ENCODE results near the gene DYNC2H1. TPM values are rescaled to one million over a fixed set of nuclear protein-coding genes. Genes with fewer than 3 reads are reported as not detected.

Gene DYNC2H1
- polyA plus RNA-seq, 1 experiment = 6.1 TPM

DNA sequence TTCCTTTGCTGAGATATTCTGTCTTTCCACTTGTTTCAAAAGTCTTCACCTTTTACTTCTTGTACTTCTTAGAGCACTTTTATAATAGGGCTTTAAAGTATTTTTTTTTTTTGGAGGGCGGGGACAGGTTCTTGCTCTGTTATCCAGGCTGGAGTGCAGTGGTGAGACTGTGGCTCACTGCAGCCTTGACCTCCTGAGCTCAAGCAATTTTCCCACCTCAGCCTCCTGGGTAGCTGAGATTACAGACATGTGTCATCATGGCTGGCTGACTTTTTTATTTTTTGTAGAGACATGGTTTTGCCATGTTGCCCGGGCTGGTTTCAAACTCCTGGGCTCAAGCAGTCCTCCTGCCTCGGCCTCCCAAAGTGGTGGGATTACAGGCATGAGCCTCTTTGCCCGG lies 57.9 kb downstream of the DYNC2H1 start:
- no peaks in the 10 kb centered on the region for H3K27me3 ChIP-seq (ENCODE audit: control insufficient read depth, insufficient read depth, low read length)
- H3K4me3 ChIP-seq (ENCODE audit: low read depth, low read length) = no peak overlapping the region
- ChIA-PET POLR2A (no interaction called here), CTCF (interaction anchor here (0.7 kb wide), 1 partner anchor 34 kb away, joined by 3 read pairs; no protein-coding TSS in a partner anchor)
- H3K36me3 ChIP-seq (ENCODE audit: control insufficient read depth, insufficient read depth, low read length) = peaks cover 2% of the 10 kb centered on the region
- TF ChIP-seq, protein P1, sequence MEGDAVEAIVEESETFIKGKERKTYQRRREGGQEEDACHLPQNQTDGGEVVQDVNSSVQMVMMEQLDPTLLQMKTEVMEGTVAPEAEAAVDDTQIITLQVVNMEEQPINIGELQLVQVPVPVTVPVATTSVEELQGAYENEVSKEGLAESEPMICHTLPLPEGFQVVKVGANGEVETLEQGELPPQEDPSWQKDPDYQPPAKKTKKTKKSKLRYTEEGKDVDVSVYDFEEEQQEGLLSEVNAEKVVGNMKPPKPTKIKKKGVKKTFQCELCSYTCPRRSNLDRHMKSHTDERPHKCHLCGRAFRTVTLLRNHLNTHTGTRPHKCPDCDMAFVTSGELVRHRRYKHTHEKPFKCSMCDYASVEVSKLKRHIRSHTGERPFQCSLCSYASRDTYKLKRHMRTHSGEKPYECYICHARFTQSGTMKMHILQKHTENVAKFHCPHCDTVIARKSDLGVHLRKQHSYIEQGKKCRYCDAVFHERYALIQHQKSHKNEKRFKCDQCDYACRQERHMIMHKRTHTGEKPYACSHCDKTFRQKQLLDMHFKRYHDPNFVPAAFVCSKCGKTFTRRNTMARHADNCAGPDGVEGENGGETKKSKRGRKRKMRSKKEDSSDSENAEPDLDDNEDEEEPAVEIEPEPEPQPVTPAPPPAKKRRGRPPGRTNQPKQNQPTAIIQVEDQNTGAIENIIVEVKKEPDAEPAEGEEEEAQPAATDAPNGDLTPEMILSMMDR (IDR thresholded peaks at IDR 0.05; ENCODE audit: insufficient read depth, low read depth, low read length) = no peak
- no peak for DNase-seq (ENCODE audit: low read depth)

DNA sequence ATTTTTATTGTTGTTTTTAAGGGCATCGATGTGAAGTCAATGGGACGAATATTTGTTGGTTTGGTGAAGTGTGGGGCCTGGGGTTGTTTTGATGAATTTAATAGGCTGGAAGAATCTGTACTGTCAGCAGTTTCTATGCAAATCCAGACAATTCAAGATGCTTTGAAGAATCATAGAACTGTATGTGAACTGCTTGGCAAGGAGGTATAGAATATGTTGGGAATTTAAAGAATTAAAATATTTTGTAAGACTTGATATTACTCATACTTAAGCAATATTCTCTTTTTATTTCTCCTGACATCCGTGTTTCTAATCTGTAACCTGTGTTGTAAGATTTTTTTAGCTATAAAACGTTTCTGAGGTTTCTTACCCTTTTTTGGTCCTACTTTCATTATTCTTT lies 61.6 kb downstream of the DYNC2H1 start:
- DNase-seq (ENCODE audit: low read depth) = peak; percentile 4
- Histone ChIP-seq H3K4me3 (ENCODE audit: low read depth, low read length) (no peak overlapping the region), H3K27me3 (ENCODE audit: control insufficient read depth, insufficient read depth, low read length) (no peaks in the 10 kb centered on the region), H3K36me3 (ENCODE audit: control insufficient read depth, insufficient read depth, low read length) (no peaks in the 10 kb centered on the region; the same call in none of the 2 replicates)
- TF ChIP-seq, protein P1 (IDR thresholded peaks at IDR 0.05; ENCODE audit: insufficient read depth, low read depth, low read length) = no peak
- POLR2A ChIA-PET = no interaction called here
- CTCF ChIA-PET = no interaction called here

DNA sequence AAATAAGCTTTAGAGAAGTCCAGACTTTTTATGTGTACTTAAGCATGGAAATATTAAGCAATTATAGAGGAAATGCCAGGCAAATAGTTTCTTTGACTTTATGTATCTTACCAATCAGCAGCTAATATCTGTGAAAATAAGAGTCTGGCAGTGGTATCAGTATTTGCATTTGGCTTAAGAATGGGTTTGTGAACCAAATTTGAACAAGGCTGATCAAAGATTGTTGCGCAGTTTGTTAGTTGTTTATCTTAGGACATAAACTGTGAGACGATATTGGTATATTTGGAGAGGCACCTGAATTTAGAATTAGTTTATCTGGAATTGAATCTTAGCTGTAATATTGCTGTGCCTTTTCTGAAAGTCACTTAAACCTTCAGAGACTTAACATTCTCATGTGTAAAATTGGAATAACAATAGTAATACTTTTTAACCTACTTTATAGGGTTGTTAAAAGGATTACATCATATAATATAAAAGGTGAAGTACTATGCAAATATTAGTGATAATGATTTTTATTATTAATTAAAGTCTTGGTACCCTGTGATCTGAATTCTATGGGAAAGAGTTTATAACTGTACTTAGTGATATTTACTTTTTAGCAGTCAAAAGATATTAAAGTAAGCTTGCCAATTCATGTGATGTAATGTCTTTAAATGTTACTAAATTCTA lies 66.4 kb downstream of the DYNC2H1 start:
- DNase-seq (ENCODE audit: low read depth) = no peak
- no peaks in the 10 kb centered on the region for H3K36me3 ChIP-seq (ENCODE audit: control insufficient read depth, insufficient read depth, low read length)
- CTCF ChIA-PET = no interaction called here
- POLR2A ChIA-PET = no interaction called here
- H3K27me3 ChIP-seq (ENCODE audit: control insufficient read depth, insufficient read depth, low read length) = no peaks in the 10 kb centered on the region
- TF ChIP-seq, protein P1 (IDR thresholded peaks at IDR 0.05; ENCODE audit: insufficient read depth, low read depth, low read length) = no peak
- no peak overlapping the region for H3K4me3 ChIP-seq (ENCODE audit: low read depth, low read length)

DNA sequence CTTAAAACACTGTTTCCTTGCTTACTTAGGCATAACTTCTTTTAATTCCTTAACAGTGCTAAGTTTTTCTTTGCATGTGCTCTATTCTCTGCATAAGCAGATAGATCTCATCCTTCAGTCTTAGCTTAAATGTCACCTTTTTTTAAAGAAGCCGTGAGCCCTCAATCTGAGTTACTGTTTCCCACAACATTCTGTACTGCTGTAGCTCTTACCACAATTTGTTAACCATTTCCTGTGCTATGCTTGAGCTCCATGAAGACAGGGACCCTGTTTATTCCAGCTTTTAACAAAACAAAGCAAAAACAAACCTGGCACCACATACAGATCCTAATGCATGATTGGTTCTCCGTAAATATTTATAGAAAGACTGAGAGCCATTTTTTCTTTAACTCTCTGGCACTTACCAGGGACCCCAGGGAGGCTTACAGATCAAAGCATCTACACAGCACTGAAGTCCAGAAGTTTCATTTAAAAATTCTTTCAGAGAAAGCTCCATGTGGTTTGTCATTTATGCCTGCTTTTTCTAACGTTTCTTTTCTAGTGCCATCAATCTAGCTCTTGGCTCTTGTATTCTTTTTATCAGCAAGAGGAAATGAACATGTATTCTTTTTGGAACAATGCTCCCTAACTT lies 74.9 kb downstream of the DYNC2H1 start:
- H3K27me3 ChIP-seq (ENCODE audit: control insufficient read depth, insufficient read depth, low read length) = no peaks in the 10 kb centered on the region
- ChIA-PET CTCF (no interaction called here), POLR2A (no interaction called here)
- no peak for DNase-seq (ENCODE audit: low read depth)
- no peaks in the 10 kb centered on the region for H3K36me3 ChIP-seq (ENCODE audit: control insufficient read depth, insufficient read depth, low read length)
- TF ChIP-seq, protein P1 (IDR thresholded peaks at IDR 0.05; ENCODE audit: insufficient read depth, low read depth, low read length) = no peak
- no peak overlapping the region for H3K4me3 ChIP-seq (ENCODE audit: low read depth, low read length)

DNA sequence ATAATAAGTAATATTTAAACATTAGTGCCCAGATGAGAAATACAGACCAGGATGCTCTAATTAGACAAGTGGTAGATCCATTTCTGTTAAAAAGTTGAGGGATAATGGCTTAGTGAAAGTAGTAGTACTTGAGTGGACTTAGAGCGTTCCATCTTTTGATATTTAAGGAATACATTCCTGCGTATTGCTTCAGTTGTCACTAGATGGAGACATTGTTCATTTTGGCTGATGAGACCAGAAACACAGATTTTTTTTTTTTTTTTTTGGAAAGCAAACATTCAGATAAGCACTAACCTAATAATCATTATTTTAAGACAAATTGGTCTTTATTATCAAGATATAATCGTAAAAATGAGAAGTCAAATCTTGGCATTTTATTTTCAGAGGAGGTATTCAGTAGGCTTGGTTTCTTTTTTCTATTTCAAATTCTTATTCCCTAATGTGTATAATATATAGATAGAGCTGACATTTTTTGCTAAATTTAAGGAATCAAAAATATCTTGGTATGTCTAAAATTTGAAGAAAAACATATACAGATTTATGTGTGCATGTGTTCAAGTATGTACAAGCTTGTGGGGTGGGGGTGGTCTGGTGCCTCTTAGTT lies 92.9 kb downstream of the DYNC2H1 start:
- TF ChIP-seq, protein P1 (IDR thresholded peaks at IDR 0.05; ENCODE audit: insufficient read depth, low read depth, low read length) = peak; percentile 67
- POLR2A ChIA-PET = no interaction called here
- Histone ChIP-seq H3K4me3 (ENCODE audit: low read depth, low read length) (no peak overlapping the region), H3K36me3 (ENCODE audit: control insufficient read depth, insufficient read depth, low read length) (no peaks in the 10 kb centered on the region), H3K27me3 (ENCODE audit: control insufficient read depth, insufficient read depth, low read length) (no peaks in the 10 kb centered on the region)
- CTCF ChIA-PET = interaction anchor here (0.5 to 2.3 kb wide), 9 partner anchors 9 to 1121 kb away, joined by 3 to 10 read pairs (median 3); no protein-coding TSS in a partner anchor
- DNase-seq (ENCODE audit: low read depth) = no peak

All from BJ (cell line).